Measurements from ENCODE around the gene BCAP31. TPM values are rescaled to one million over a fixed set of nuclear protein-coding genes. Genes with fewer than 3 reads are reported as not detected.

The BCAP31 gene
- total RNA-seq, 1 experiment from 2014 or later = 138 TPM

- Histone ChIP-seq H2BK15ac (ENCODE audit: low read depth, low read length) (no peak overlapping the region), H3K56ac (ENCODE audit: insufficient read length, low read depth, low read length) (no peak overlapping the region), H3K23ac (ENCODE audit: insufficient read length, low read depth, low read length) (no peak overlapping the region), H3K4ac (ENCODE audit: low read depth, low read length) (no peak overlapping the region), H2AFZ (ENCODE audit: low read length) (no peak overlapping the region), H3T11ph (ENCODE audit: low read length) (no peak overlapping the region), H2BK120ac (ENCODE audit: low read depth, low read length, poor library complexity, severe bottlenecking) (no peak overlapping the region), H4K20me1 (ENCODE audit: control insufficient read depth, insufficient read depth, insufficient read length) (no peaks in the 10 kb centered on the region), H2AK5ac (ENCODE audit: insufficient read length, low read length) (no peak overlapping the region), H3K18ac (ENCODE audit: insufficient read length, low read depth, low read length) (no peak overlapping the region), H4K5ac (ENCODE audit: insufficient read length, low read depth, low read length) (no peak overlapping the region), H3K9me3 (ENCODE audit: control insufficient read depth, low read depth, low read length) (peaks cover 37% of the 10 kb centered on the region), H3K27me3 (ENCODE audit: insufficient read depth, low read length) (no peaks in the 10 kb centered on the region), H3K23me2 (ENCODE audit: insufficient read length, low read depth, low read length, poor library complexity, severe bottlenecking) (peaks cover 4% of the 10 kb centered on the region), H3K4me1 (ENCODE audit: insufficient read depth, low read length) (no peaks in the 10 kb centered on the region), H3K9ac (ENCODE audit: extremely low read depth, insufficient read length, low read length) (no peak overlapping the region), H3K4me2 (ENCODE audit: insufficient read depth, insufficient read length, low read length) (peak overlapping the region; percentile 61), H2BK20ac (ENCODE audit: low read depth, low read length, poor library complexity, severe bottlenecking) (no peak overlapping the region), H3K79me1 (ENCODE audit: insufficient read depth, low read depth, low read length, poor library complexity, severe bottlenecking) (no peaks in the 10 kb centered on the region), H4K8ac (replicated peaks; ENCODE audit: insufficient read length, low read depth, low read length) (no peak overlapping the region), H3K14ac (ENCODE audit: insufficient read depth, low read length) (no peak overlapping the region), H3K79me2 (ENCODE audit: insufficient read depth, low read length) (peaks cover 10% of the 10 kb centered on the region; the same call in 1 of the 2 replicates), H2BK12ac (ENCODE audit: insufficient read length, low read depth, low read length) (no peak overlapping the region), H2BK5ac (ENCODE audit: insufficient read length, low read length) (no peak overlapping the region), H3K27ac (ENCODE audit: insufficient read length, low read depth, low read length) (no peak overlapping the region), H4K91ac (ENCODE audit: insufficient read length, low read depth, low read length) (no peak overlapping the region)
- Mint-ChIP-seq H3K36me3 (ENCODE audit: insufficient read depth in 1 of 3, low read depth in 3 of 3) (peaks cover 20 to 46% (median 40%) of the 10 kb centered on the region in 3 experiments), H3K27ac (no peak overlapping the region), H3K4me1 (peaks cover 9 to 18% of the 10 kb centered on the region in 2 experiments), H3K27me3 (ENCODE audit: low read depth) (no peaks in the 10 kb centered on the region), H3K9me3 (peaks cover 56 to 61% of the 10 kb centered on the region in 2 experiments), H3K4me3 (peak overlapping the region; percentile 80 to 86)
- no CpG with 5 or more reads among the region's 12 CpGs for WGBS (ENCODE audit: extremely low coverage, insufficient read length, low lambda C conversion rate)
- DNase-seq = no peak
- TF ChIP-seq CTCF (conservative IDR thresholded peaks at IDR 0.05) = no peak
These were observed 1.4 kb downstream of the BCAP31 start for GRCh38 chrX:153722704-153723350.
